OCI-LY7 (cell line): ENCODE measurements around the gene CRY2. TPM values are rescaled to one million over a fixed set of nuclear protein-coding genes. Genes with fewer than 3 reads are reported as not detected.

Experiments
- BruUV-seq: library from RNA; stranded (reverse); fragments of 400-500 nt; replicated peaks from 2 replicates; lab custom pipeline; 2021; lab: Mats Ljungman, UMichigan
- CTCF ChIA-PET: fragments of 300-600 bp; sonication (Branson Sonifier 250); formaldehyde crosslinking; loops from one replicate; lab custom pipeline; 2022; ENCODE audit warnings: antibody characterized with exemption; ENCODE audit not compliant: unreplicated experiment; lab: Charles Lee
- POLR2A ChIA-PET: fragments of 300-600 bp; sonication (Branson Sonifier 250); formaldehyde crosslinking; loops from one replicate; lab custom pipeline; 2022; ENCODE audit warnings: antibody characterized with exemption; lab: Charles Lee
- DNase-seq: peaks from one replicate; pipeline ENCODE4 v3.0.0-alpha.2; 2015; ENCODE audit warnings: low spot score
- H2AFZ ChIP-seq: fragments of 200-600 bp; sonication (generic), shearing (Covaris generic); 2 replicates; pipeline ENCODE4 v1.6.1; 2014; ENCODE audit warnings: mild to moderate bottlenecking, antibody characterized with exemption, low read length, moderate library complexity
- H3K27ac ChIP-seq: fragments of 200-600 bp; sonication (generic); 2 replicates; pipeline ENCODE4 v1.5.1; 2014; ENCODE audit warnings: mixed run types, low read depth, mild to moderate bottlenecking, moderate library complexity, low read length, inconsistent platforms; ENCODE audit not compliant: poor library complexity, severe bottlenecking
- H3K36me3 ChIP-seq: fragments of 200-600 bp; sonication (generic); 2 replicates; pipeline ENCODE4 v1.6.1; 2014; ENCODE audit warnings: mild to moderate bottlenecking, antibody characterized with exemption, low read length, moderate library complexity, mixed read lengths; ENCODE audit not compliant: insufficient read depth
- H3K4me1 ChIP-seq: fragments of 200-600 bp; sonication (generic); 2 replicates; pipeline ENCODE4 v1.5.1; 2014; ENCODE audit warnings: mild to moderate bottlenecking, low read length; ENCODE audit not compliant: insufficient read depth, poor library complexity, severe bottlenecking
- H3K4me2 ChIP-seq: fragments of 200-600 bp; sonication (generic); 2 replicates; pipeline ENCODE4 v1.6.1; 2014; ENCODE audit warnings: mild to moderate bottlenecking, low read length
- H3K4me3 ChIP-seq: fragments of 200-600 bp; sonication (generic); 2 replicates; pipeline ENCODE4 v1.5.1; 2014; ENCODE audit warnings: mild to moderate bottlenecking, low read depth, low read length; ENCODE audit not compliant: poor library complexity, severe bottlenecking
- H3K79me2 ChIP-seq: fragments of 200-600 bp; sonication (generic); 2 replicates; pipeline ENCODE4 v1.6.1; 2016; ENCODE audit warnings: low read depth, mild to moderate bottlenecking, low read length, moderate library complexity, mixed read lengths; ENCODE audit not compliant: insufficient read depth
- H3K9me2 ChIP-seq: fragments of 200-600 bp; sonication (generic); 2 replicates; pipeline ENCODE4 v1.6.1; 2016; ENCODE audit warnings: mild to moderate bottlenecking, low read length, mixed read lengths; ENCODE audit not compliant: insufficient read depth
- H3K9me3 ChIP-seq: fragments of 200-600 bp; sonication (generic); 2 replicates; pipeline ENCODE4 v1.6.1; 2014; ENCODE audit warnings: mild to moderate bottlenecking, mixed run types, low read length, mixed read lengths
- H4K20me1 ChIP-seq: fragments of 200-600 bp; sonication (generic); 2 replicates; pipeline ENCODE4 v1.6.1; 2014; ENCODE audit warnings: mild to moderate bottlenecking, antibody characterized with exemption, low read length, moderate library complexity, mixed read lengths; ENCODE audit not compliant: insufficient read depth
- EZH2phosphoT487 ChIP-seq: fragments of 200-600 bp; sonication (generic); IDR thresholded peaks from 2 replicates; pipeline ENCODE4 v1.6.1; 2018; ENCODE audit warnings: low read depth, borderline replicate concordance, mild to moderate bottlenecking, mixed run types, antibody characterized with exemption, low read length, moderate library complexity, mixed read lengths
- intact Hi-C: fragments of 100-400 bp; cut with micrococcal nuclease; formaldehyde crosslinking; loops from one replicate; pipeline ENCODE4 v1.10.0; 2022; ENCODE audit not compliant: unreplicated experiment
- total RNA-seq, 2 experiments: library from RNA; depleted of rRNA in 1 of 2; stranded (reverse); fragments of >200 nt in 1 of 2; shearing (Covaris generic) in 1 of 2; gene quantifications; 2 replicates each; pipeline ENCODE4 v1.2.3, GENCODE V29; 2014 to 2022
- TF ChIP-seq, protein P1 (sequence below): fragments of 200-600 bp; sonication (generic); conservative IDR thresholded peaks from 2 replicates; pipeline ENCODE4 v1.5.1; 2014; ENCODE audit warnings: mild to moderate bottlenecking, antibody characterized with exemption, low read length, moderate library complexity, mixed read lengths

CRY2 gene
- total RNA-seq, 2 experiments from 2014 or later, result 19.2 to 24.6 TPM

DNA sequence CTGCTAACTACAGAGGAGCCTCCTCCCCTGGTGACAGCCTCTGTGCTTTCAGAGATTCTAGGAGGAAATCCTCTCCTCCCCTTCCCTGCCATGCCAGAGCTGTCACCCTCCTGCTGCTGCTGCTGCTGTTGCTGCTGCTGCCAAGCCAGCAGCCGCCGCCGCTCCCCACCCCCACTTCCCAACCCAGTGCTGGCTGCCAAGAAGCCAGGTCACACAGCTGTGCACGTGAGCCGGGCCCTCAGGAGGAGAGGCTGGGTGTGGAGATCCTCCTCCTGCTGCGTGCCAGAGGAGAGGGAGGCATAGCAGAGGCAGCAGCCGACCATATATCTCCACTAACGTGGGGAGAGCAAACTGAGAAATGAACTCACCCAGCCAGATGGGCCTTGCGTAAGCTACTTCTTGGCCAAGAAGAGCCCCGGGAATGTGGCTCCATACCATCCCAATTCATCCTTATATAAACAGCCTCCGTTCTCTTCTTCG, 12.4 kb downstream of the CRY2 start:
- H4K20me1 ChIP-seq, result no peaks in the 10 kb centered on the region
- H3K4me2 ChIP-seq, result no peak overlapping the region
- no peaks in the 10 kb centered on the region for H3K9me2 ChIP-seq
- no peak overlapping the region for H2AFZ ChIP-seq
- no peaks in the 10 kb centered on the region for H3K9me3 ChIP-seq
- ChIA-PET CTCF (interaction anchor here (0.7 kb wide), 1 partner anchor 9 kb away, joined by 3 read pairs; no protein-coding TSS in a partner anchor), POLR2A (interaction anchor here (0.7 to 2.5 kb wide), 3 partner anchors 9 to 147 kb away, joined by 3 to 13 read pairs (median 4); no protein-coding TSS in a partner anchor)
- no peaks in the 10 kb centered on the region for H3K4me1 ChIP-seq
- H3K79me2 ChIP-seq, result peaks cover 5% of the 10 kb centered on the region; the same call in 1 of the 2 replicates
- DNase-seq, result no peak
- no peak for TF ChIP-seq EZH2phosphoT487
- TF ChIP-seq, protein P1, sequence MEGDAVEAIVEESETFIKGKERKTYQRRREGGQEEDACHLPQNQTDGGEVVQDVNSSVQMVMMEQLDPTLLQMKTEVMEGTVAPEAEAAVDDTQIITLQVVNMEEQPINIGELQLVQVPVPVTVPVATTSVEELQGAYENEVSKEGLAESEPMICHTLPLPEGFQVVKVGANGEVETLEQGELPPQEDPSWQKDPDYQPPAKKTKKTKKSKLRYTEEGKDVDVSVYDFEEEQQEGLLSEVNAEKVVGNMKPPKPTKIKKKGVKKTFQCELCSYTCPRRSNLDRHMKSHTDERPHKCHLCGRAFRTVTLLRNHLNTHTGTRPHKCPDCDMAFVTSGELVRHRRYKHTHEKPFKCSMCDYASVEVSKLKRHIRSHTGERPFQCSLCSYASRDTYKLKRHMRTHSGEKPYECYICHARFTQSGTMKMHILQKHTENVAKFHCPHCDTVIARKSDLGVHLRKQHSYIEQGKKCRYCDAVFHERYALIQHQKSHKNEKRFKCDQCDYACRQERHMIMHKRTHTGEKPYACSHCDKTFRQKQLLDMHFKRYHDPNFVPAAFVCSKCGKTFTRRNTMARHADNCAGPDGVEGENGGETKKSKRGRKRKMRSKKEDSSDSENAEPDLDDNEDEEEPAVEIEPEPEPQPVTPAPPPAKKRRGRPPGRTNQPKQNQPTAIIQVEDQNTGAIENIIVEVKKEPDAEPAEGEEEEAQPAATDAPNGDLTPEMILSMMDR, result no peak
- H3K36me3 ChIP-seq, result peaks cover 78% of the 10 kb centered on the region
- no peak overlapping the region for H3K4me3 ChIP-seq
- no peak overlapping the region for H3K27ac ChIP-seq
- no TSS peak for BruUV-seq
- intact Hi-C loops, result no loop called here

DNA sequence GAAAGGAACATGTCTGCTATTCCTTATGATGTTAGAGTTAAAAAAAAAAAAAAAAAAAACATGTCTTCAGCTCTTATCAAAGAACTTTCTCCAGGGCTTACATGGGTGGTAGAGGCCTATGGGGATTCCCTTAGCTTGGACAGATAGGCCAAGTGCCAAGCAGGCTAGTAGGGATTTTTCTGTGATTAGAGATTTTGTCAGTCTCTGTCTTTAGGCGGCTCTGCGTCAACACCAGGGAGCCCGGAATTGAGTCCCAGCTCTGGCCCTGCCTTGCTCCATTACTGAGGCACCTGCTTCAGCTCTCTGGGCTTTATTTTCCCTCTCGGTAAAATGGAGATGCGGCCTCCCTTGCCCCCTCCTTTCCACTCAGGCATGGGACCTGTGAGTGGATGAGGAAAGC, 13.1 kb downstream of the CRY2 start:
- no peaks in the 10 kb centered on the region for H4K20me1 ChIP-seq
- intact Hi-C loops, result no loop called here
- TF ChIP-seq EZH2phosphoT487, result no peak
- TF ChIP-seq, protein P1, result no peak
- H3K9me2 ChIP-seq, result no peaks in the 10 kb centered on the region
- no peak for DNase-seq
- H3K4me2 ChIP-seq, result no peak overlapping the region
- peaks cover 78% of the 10 kb centered on the region for H3K36me3 ChIP-seq
- CTCF ChIA-PET, result no interaction called here
- H3K4me3 ChIP-seq, result no peak overlapping the region
- no TSS peak for BruUV-seq
- POLR2A ChIA-PET, result interaction anchor here (0.7 to 2.5 kb wide), 5 partner anchors 10 to 146 kb away, joined by 3 to 13 read pairs (median 4); partner anchors contain the start of gene CRY2
- no peaks in the 10 kb centered on the region for H3K9me3 ChIP-seq
- no peak overlapping the region for H3K27ac ChIP-seq
- no peaks in the 10 kb centered on the region for H3K4me1 ChIP-seq
- H2AFZ ChIP-seq, result no peak overlapping the region
- H3K79me2 ChIP-seq, result no peaks in the 10 kb centered on the region

DNA sequence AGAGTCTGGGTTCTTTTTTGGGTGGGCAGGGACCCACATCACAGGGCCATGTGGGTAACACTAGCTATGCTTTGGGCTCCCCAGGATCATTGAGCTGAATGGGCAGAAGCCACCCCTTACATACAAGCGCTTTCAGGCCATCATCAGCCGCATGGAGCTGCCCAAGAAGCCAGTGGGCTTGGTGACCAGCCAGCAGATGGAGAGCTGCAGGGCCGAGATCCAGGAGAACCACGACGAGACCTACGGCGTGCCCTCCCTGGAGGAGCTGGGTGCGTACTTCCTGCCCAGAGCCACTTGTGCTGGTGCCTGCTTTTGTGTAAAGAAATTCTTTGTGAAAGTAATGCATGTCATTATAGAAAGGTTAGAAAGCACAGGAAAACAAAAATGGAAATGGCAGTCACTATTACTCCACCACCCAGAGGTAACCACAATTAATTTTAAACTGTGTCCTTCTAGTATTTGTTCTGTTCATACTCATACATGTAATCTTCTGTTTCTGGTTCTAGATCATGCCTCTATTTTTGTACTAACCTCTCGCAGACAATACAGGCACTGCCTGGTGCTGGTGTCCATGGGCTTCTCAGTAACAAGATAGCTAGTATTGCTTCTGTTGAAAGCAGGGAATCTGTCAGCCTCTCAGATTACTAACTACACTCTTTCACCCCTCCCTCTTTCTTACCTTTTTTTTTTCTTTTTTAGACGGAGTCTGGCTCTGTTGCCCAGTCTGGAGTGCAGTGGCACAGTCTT, 13.7 kb downstream of the CRY2 start:
- CTCF ChIA-PET, result no interaction called here
- BruUV-seq, result no TSS peak

More for the DNA sequence above, 13.7 kb downstream of the CRY2 start:
- TF ChIP-seq, protein P1, result no peak
- no peak for TF ChIP-seq EZH2phosphoT487
- Histone ChIP-seq H3K9me3 (no peaks in the 10 kb centered on the region), H4K20me1 (no peaks in the 10 kb centered on the region), H3K27ac (no peak overlapping the region), H3K4me1 (no peaks in the 10 kb centered on the region), H3K79me2 (no peaks in the 10 kb centered on the region), H3K4me2 (no peak overlapping the region), H3K9me2 (no peaks in the 10 kb centered on the region), H2AFZ (no peak overlapping the region), H3K36me3 (peaks cover 74% of the 10 kb centered on the region), H3K4me3 (no peak overlapping the region)
- intact Hi-C loops, result no loop called here
- POLR2A ChIA-PET, result interaction anchor here (0.7 to 2.5 kb wide), 4 partner anchors 10 to 72 kb away, joined by 3 to 13 read pairs (median 4); partner anchors contain the start of gene CRY2
- no peak for DNase-seq
